HCT116 (cell line): Measurements from ENCODE around the gene TEFM. TPM values are rescaled to one million over a fixed set of nuclear protein-coding genes. Genes with fewer than 3 reads are reported as not detected.

Experiments
- ATAC-seq: fragments of 200-7000 bp; cut with Tn5 transposase; 2 replicates; pipeline ENCODE4 v1.9.1; 2020; ENCODE audit warnings: mild to moderate bottlenecking, moderate library complexity
- BruUV-seq: library from RNA; stranded (reverse); fragments of 400-500 nt; replicated peaks from 2 replicates; lab custom pipeline; 2021; lab: Mats Ljungman, UMichigan
- CTCF ChIA-PET: fragments of 300-600 bp; sonication (Branson Sonifier 250); formaldehyde crosslinking; loops from one replicate; lab custom pipeline; 2021; ENCODE audit warnings: antibody characterized with exemption; lab: Charles Lee
- POLR2A ChIA-PET: fragments of 300-600, 350-600 bp; sonication (Branson Sonifier 250); formaldehyde crosslinking; loops from one replicate; lab custom pipeline; 2021; ENCODE audit warnings: antibody characterized with exemption; lab: Charles Lee
- RAD21 ChIA-PET, 2 experiments: fragments of 300-600 bp; sonication (Branson Sonifier 250); formaldehyde crosslinking; loops; one replicate each; lab custom pipeline; 2023; ENCODE audit warnings: low total read pairs in 2 of 2; ENCODE audit not compliant: uncharacterized antibody in 2 of 2, unreplicated experiment in 2 of 2, low non-redundant PET in 1 of 2; lab: Charles Lee
- DNase-seq: peaks from one replicate; pipeline ENCODE4 v3.0.0-alpha.2; 2010; ENCODE audit warnings: low read depth, low spot score
- H2AFZ ChIP-seq: fragments of 200-600 bp; shearing (Covaris generic), sonication (generic); 2 replicates; pipeline ENCODE4 v1.6.1; 2017; ENCODE audit warnings: low read depth, mixed run types, mixed read lengths, antibody characterized with exemption, low read length; ENCODE audit not compliant: poor library complexity, severe bottlenecking
- H3K27ac ChIP-seq: 2 replicates; pipeline ENCODE4 v1.5.1; 2012; ENCODE audit warnings: low read depth, low read length
- H3K27me3 ChIP-seq: fragments of 200-600 bp; sonication (generic); 2 replicates; pipeline ENCODE4 v1.6.1; 2016; ENCODE audit warnings: mixed run types, low read length, mixed read lengths; ENCODE audit not compliant: insufficient read depth
- H3K36me3 ChIP-seq, 2 experiments: fragments of 200-500 bp in 1 of 2; fragments of 200-600 bp in 1 of 2; sonication (Bioruptor generic) in 1 of 2; sonication (generic) in 1 of 2; 2 replicates each; pipeline versions ENCODE4 v1.5.1 to v1.6.1; 2014 to 2016; ENCODE audit warnings: low read length in 2 of 2, inconsistent platforms in 1 of 2, mixed read lengths in 1 of 2, mixed run types in 1 of 2; ENCODE audit not compliant: insufficient read depth in 2 of 2, control insufficient read depth in 1 of 2
- H3K4me1 ChIP-seq, 2 experiments: fragments of 200-600 bp in 1 of 2; sonication (generic) in 1 of 2; 2 replicates each; pipeline versions ENCODE4 v1.5.1 to v1.6.1; 2012 to 2017; ENCODE audit warnings: low read length in 2 of 2, inconsistent platforms in 1 of 2, mild to moderate bottlenecking in 1 of 2, mixed read lengths in 1 of 2, mixed run types in 1 of 2, moderate library complexity in 1 of 2; ENCODE audit not compliant: insufficient read depth in 2 of 2, control insufficient read depth in 1 of 2
- H3K4me2 ChIP-seq: fragments of 200-600 bp; sonication (generic); 2 replicates; pipeline ENCODE4 v1.6.1; 2017; ENCODE audit warnings: mixed run types, low read length, mixed read lengths
- H3K4me3 ChIP-seq, 2 experiments: fragments of 200-600 bp in 1 of 2; sonication (generic) in 1 of 2; replicated peaks in 1 of 2; 2 replicates each; pipeline ENCODE4 v1.5.1; 2011 to 2016; ENCODE audit warnings: low read length in 2 of 2, control low read depth in 1 of 2, low read depth in 1 of 2, mild to moderate bottlenecking in 1 of 2, mixed read lengths in 1 of 2, mixed run types in 1 of 2
- H3K79me2 ChIP-seq: fragments of 200-600 bp; sonication (generic); 2 replicates; pipeline ENCODE4 v1.6.1; 2017; ENCODE audit warnings: mild to moderate bottlenecking, mixed run types, low read length, moderate library complexity, mixed read lengths; ENCODE audit not compliant: insufficient read depth
- H3K9ac ChIP-seq: fragments of 200-600 bp; sonication (generic); 2 replicates; pipeline ENCODE4 v1.6.1; 2016; ENCODE audit warnings: low read length, mixed read lengths
- H3K9me2 ChIP-seq: fragments of 200-600 bp; sonication (generic), shearing (Covaris generic); 2 replicates; pipeline ENCODE4 v1.6.1; 2017; ENCODE audit warnings: mixed run types, mild to moderate bottlenecking, moderate library complexity; ENCODE audit not compliant: insufficient read depth
- H3K9me3 ChIP-seq, 2 experiments: fragments of 200-500 bp in 1 of 2; fragments of 200-600 bp in 1 of 2; sonication (Bioruptor generic) in 1 of 2; sonication (generic) in 1 of 2; 2 replicates each; pipeline ENCODE4 v1.6.1; 2014 to 2017; ENCODE audit warnings: low read length in 2 of 2, mixed read lengths in 2 of 2, inconsistent platforms in 1 of 2, low read depth in 1 of 2, mild to moderate bottlenecking in 1 of 2, mixed run types in 1 of 2, moderate library complexity in 1 of 2; ENCODE audit not compliant: control insufficient read depth in 1 of 2, insufficient read depth in 1 of 2
- H4K20me1 ChIP-seq: fragments of 200-600 bp; sonication (generic), shearing (Covaris generic); 2 replicates; pipeline ENCODE4 v1.6.1; 2017; ENCODE audit warnings: mixed run types, mild to moderate bottlenecking, moderate library complexity; ENCODE audit not compliant: insufficient read depth
- CBX3 ChIP-seq: IDR thresholded peaks from 2 replicates; pipeline ENCODE4 v1.6.1; 2012; ENCODE audit warnings: low read depth
- CEBPB ChIP-seq: IDR thresholded peaks from 2 replicates; pipeline ENCODE4 v1.6.1; 2012; ENCODE audit warnings: low read depth
- EGR1 ChIP-seq: IDR thresholded peaks from 2 replicates; pipeline ENCODE4 v1.6.1; 2012; ENCODE audit warnings: low read depth
- EZH2 ChIP-seq: fragments of 200-600 bp; sonication (generic); IDR thresholded peaks from 2 replicates; pipeline ENCODE4 v1.6.1; 2017; ENCODE audit warnings: antibody characterized with exemption, mixed run types
- FOSL1 ChIP-seq: IDR thresholded peaks from 2 replicates; pipeline ENCODE4 v1.6.1; 2012; ENCODE audit warnings: low read depth
- JUND ChIP-seq: IDR thresholded peaks from 2 replicates; pipeline ENCODE4 v1.6.1; 2012
- POLR2A ChIP-seq: IDR thresholded peaks from 2 replicates; pipeline ENCODE4 v1.7.0; 2011; ENCODE audit warnings: borderline replicate concordance; ENCODE audit not compliant: insufficient read depth, insufficient read length; ENCODE audit errors: extremely low read depth
- POLR2AphosphoS5 ChIP-seq: IDR thresholded peaks from 2 replicates; pipeline ENCODE4 v1.6.1; 2011; ENCODE audit warnings: mild to moderate bottlenecking, low read depth, low read length, moderate library complexity
- RAD21 ChIP-seq: IDR thresholded peaks from 2 replicates; pipeline ENCODE4 v1.6.1; 2012; ENCODE audit warnings: low read depth, mild to moderate bottlenecking
- SIN3A ChIP-seq: IDR thresholded peaks from 2 replicates; pipeline ENCODE4 v1.6.1; 2012; ENCODE audit warnings: low read depth
- SP1 ChIP-seq: IDR thresholded peaks from 2 replicates; pipeline ENCODE4 v1.6.1; 2012; ENCODE audit warnings: low read depth
- SRF ChIP-seq: IDR thresholded peaks from 2 replicates; pipeline ENCODE4 v1.6.1; 2012; ENCODE audit warnings: low read depth
- TCF7L2 ChIP-seq: IDR thresholded peaks from 2 replicates; pipeline ENCODE4 v1.7.0; 2011; ENCODE audit warnings: borderline replicate concordance, inconsistent platforms; ENCODE audit not compliant: insufficient read depth, insufficient read length; ENCODE audit errors: extremely low read depth
- YY1 ChIP-seq: IDR thresholded peaks from 2 replicates; pipeline ENCODE4 v1.6.1; 2011; ENCODE audit warnings: low read length, low read depth, moderate library complexity, mild to moderate bottlenecking; ENCODE audit not compliant: insufficient replicate concordance; ENCODE audit errors: extremely low read depth
- ZFX ChIP-seq: fragments of 450-650 bp; IDR thresholded peaks from 2 replicates; pipeline ENCODE4 v1.6.1; 2017
- intact Hi-C: fragments of 100-400 bp; cut with micrococcal nuclease; formaldehyde crosslinking; loops from 2 replicates; pipeline ENCODE4 v1.10.0; 2022
- total RNA-seq: library from RNA; stranded (reverse); gene quantifications from one replicate; pipeline ENCODE4 v1.2.1, GENCODE V29; 2021; ENCODE audit not compliant: unreplicated experiment
- TF ChIP-seq, protein P1 (sequence below), 3 experiments: fragments of 200-600 bp in 1 of 3; sonication (generic) in 1 of 3; IDR thresholded peaks in 2 of 3; conservative IDR thresholded peaks in 1 of 3; 2 replicates each; pipeline ENCODE4 v1.5.1; 2012 to 2017; ENCODE audit warnings: low read depth in 2 of 3, low read length in 2 of 3, antibody characterized with exemption in 1 of 3, borderline replicate concordance in 1 of 3, control low read depth in 1 of 3, mild to moderate bottlenecking in 1 of 3, mixed read lengths in 1 of 3, mixed run types in 1 of 3, moderate library complexity in 1 of 3; ENCODE audit not compliant: insufficient read depth in 1 of 3
- TF ChIP-seq, protein P2 (sequence below): IDR thresholded peaks from 2 replicates; pipeline ENCODE4 v1.6.1; 2012; ENCODE audit warnings: low read depth
- TF ChIP-seq, protein P3 (sequence below): IDR thresholded peaks from 2 replicates; pipeline ENCODE4 v1.6.1; 2012
- TF ChIP-seq, protein P4 (sequence below): IDR thresholded peaks from 2 replicates; pipeline ENCODE4 v1.6.1; 2011; ENCODE audit warnings: mild to moderate bottlenecking, low read length, moderate library complexity; ENCODE audit not compliant: insufficient replicate concordance; ENCODE audit errors: extremely low read depth
- TF ChIP-seq, protein P5 (sequence below): IDR thresholded peaks from 2 replicates; pipeline ENCODE4 v1.6.1; 2012

The TEFM gene
- total RNA-seq, 1 experiment from 2014 or later: 13.1 TPM

DNA sequence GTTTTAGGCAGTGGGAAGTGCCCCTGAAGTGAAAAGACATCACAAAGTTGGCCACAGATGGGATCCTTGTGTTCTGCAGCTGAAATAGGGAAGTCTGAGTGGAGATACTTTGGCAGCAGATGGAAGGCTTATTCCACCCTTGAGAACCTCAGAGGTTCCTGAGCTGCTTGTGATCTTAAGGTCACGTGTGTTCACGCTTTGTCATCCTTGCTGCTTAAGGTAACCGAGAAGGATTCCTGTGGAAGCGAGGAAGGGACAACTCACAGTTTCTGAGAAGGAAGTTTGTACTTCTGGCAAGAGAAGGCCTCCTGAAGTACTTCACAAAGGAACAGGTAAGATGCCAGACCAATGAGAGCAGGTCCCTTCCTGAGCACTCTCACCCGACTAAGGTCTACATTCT, 27.9 kb upstream of the TEFM start:
- no peak overlapping the region for H3K4me3 ChIP-seq
- BruUV-seq: no TSS peak
- ATAC-seq: no peak
- TF ChIP-seq TCF7L2 (no peak), SIN3A (no peak), CBX3 (no peak), RAD21 (no peak), SRF (no peak), EGR1 (no peak), ZFX (no peak), POLR2AphosphoS5 (no peak), JUND (no peak), YY1 (no peak), POLR2A (no peak), CEBPB (no peak), EZH2 (no peak), SP1 (no peak), FOSL1 (no peak)
- TF ChIP-seq, protein P1, sequence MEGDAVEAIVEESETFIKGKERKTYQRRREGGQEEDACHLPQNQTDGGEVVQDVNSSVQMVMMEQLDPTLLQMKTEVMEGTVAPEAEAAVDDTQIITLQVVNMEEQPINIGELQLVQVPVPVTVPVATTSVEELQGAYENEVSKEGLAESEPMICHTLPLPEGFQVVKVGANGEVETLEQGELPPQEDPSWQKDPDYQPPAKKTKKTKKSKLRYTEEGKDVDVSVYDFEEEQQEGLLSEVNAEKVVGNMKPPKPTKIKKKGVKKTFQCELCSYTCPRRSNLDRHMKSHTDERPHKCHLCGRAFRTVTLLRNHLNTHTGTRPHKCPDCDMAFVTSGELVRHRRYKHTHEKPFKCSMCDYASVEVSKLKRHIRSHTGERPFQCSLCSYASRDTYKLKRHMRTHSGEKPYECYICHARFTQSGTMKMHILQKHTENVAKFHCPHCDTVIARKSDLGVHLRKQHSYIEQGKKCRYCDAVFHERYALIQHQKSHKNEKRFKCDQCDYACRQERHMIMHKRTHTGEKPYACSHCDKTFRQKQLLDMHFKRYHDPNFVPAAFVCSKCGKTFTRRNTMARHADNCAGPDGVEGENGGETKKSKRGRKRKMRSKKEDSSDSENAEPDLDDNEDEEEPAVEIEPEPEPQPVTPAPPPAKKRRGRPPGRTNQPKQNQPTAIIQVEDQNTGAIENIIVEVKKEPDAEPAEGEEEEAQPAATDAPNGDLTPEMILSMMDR (IDR thresholded peaks at IDR 0.05 in 2 of 3, conservative IDR thresholded peaks at IDR 0.05 in 1 of 3; ENCODE audit: borderline replicate concordance in 1 of 3, insufficient read depth in 1 of 3, low read depth in 2 of 3, low read length in 2 of 3): no peak
- TF ChIP-seq, protein P2, sequence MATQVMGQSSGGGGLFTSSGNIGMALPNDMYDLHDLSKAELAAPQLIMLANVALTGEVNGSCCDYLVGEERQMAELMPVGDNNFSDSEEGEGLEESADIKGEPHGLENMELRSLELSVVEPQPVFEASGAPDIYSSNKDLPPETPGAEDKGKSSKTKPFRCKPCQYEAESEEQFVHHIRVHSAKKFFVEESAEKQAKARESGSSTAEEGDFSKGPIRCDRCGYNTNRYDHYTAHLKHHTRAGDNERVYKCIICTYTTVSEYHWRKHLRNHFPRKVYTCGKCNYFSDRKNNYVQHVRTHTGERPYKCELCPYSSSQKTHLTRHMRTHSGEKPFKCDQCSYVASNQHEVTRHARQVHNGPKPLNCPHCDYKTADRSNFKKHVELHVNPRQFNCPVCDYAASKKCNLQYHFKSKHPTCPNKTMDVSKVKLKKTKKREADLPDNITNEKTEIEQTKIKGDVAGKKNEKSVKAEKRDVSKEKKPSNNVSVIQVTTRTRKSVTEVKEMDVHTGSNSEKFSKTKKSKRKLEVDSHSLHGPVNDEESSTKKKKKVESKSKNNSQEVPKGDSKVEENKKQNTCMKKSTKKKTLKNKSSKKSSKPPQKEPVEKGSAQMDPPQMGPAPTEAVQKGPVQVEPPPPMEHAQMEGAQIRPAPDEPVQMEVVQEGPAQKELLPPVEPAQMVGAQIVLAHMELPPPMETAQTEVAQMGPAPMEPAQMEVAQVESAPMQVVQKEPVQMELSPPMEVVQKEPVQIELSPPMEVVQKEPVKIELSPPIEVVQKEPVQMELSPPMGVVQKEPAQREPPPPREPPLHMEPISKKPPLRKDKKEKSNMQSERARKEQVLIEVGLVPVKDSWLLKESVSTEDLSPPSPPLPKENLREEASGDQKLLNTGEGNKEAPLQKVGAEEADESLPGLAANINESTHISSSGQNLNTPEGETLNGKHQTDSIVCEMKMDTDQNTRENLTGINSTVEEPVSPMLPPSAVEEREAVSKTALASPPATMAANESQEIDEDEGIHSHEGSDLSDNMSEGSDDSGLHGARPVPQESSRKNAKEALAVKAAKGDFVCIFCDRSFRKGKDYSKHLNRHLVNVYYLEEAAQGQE: no peak
- TF ChIP-seq, protein P3, sequence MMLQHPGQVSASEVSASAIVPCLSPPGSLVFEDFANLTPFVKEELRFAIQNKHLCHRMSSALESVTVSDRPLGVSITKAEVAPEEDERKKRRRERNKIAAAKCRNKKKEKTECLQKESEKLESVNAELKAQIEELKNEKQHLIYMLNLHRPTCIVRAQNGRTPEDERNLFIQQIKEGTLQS: no peak
- TF ChIP-seq, protein P4, sequence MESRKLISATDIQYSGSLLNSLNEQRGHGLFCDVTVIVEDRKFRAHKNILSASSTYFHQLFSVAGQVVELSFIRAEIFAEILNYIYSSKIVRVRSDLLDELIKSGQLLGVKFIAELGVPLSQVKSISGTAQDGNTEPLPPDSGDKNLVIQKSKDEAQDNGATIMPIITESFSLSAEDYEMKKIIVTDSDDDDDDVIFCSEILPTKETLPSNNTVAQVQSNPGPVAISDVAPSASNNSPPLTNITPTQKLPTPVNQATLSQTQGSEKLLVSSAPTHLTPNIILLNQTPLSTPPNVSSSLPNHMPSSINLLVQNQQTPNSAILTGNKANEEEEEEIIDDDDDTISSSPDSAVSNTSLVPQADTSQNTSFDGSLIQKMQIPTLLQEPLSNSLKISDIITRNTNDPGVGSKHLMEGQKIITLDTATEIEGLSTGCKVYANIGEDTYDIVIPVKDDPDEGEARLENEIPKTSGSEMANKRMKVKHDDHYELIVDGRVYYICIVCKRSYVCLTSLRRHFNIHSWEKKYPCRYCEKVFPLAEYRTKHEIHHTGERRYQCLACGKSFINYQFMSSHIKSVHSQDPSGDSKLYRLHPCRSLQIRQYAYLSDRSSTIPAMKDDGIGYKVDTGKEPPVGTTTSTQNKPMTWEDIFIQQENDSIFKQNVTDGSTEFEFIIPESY: no peak
- TF ChIP-seq, protein P5, sequence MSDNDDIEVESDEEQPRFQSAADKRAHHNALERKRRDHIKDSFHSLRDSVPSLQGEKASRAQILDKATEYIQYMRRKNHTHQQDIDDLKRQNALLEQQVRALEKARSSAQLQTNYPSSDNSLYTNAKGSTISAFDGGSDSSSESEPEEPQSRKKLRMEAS: no peak
- TF ChIP-seq, all 23 proteins: peak for 0
- Histone ChIP-seq H3K79me2 (no peaks in the 10 kb centered on the region), H4K20me1 (no peaks in the 10 kb centered on the region), H3K9me2 (no peaks in the 10 kb centered on the region), H3K36me3 (peaks cover 5 to 8% of the 10 kb centered on the region in 2 experiments; a peak in 2 of 4 replicates), H3K4me1 (no peaks in the 10 kb centered on the region), H3K4me2 (no peak overlapping the region), H3K27ac (no peak overlapping the region), H3K27me3 (no peaks in the 10 kb centered on the region), H3K9me3 (no peaks in the 10 kb centered on the region), H2AFZ (no peak overlapping the region), H3K9ac (no peak overlapping the region)
- RAD21 ChIA-PET: no interaction called here
- DNase-seq: no peak
- intact Hi-C loops: no loop called here
- CTCF ChIA-PET: no interaction called here
- POLR2A ChIA-PET: no interaction called here
